ENCODE data around the gene GSC2.

Gene GSC2

GRCh38 chr22:19151329-19152191 is 1.5 kb upstream of the GSC2 start:
- no peak for DNase-seq

- DNase-seq = no peak
Observed at GRCh38 chr22:19150482-19151328, 613 bp upstream of the GSC2 start.

GRCh38 chr22:19149047-19149883 is 827 bp downstream of the GSC2 start:
- DNase-seq = no peak

GRCh38 chr22:19148417-19149046 is 1.6 kb downstream of the GSC2 start:
- no peak for DNase-seq

GRCh38 chr22:19147195-19147780 is 2.8 kb downstream of the GSC2 start:
- no peak for DNase-seq

- DNase-seq = no peak
Observed at GRCh38 chr22:19146215-19146968, 3.7 kb downstream of the GSC2 start.

GRCh38 chr22:19143967-19144400 is 6.1 kb downstream of the GSC2 start:
- no peak for DNase-seq

- no peak for DNase-seq
Observed at GRCh38 chr22:19143212-19143611, 6.9 kb downstream of the GSC2 start.

- no peak for DNase-seq
Observed at GRCh38 chr22:19142394-19142793, 7.7 kb downstream of the GSC2 start.

GRCh38 chr22:19139974-19140373 is 10.1 kb downstream of the GSC2 start:
- no peak for DNase-seq

GRCh38 chr22:19139001-19139356 is 11.1 kb downstream of the GSC2 start:
- no peak for DNase-seq

GRCh38 chr22:19138217-19139000 is 11.7 kb downstream of the GSC2 start:
- DNase-seq = no peak

GRCh38 chr22:19137384-19138216 is 12.5 kb downstream of the GSC2 start:
- DNase-seq = no peak

- no peak for DNase-seq
Observed at GRCh38 chr22:19136915-19137314, 13.2 kb downstream of the GSC2 start.

GRCh38 chr22:19134874-19135273 is 15.2 kb downstream of the GSC2 start:
- no peak for DNase-seq

- DNase-seq = no peak
Observed at GRCh38 chr22:19134176-19134831, 15.8 kb downstream of the GSC2 start.

GRCh38 chr22:19133561-19133960 is 16.5 kb downstream of the GSC2 start:
- DNase-seq = no peak

GRCh38 chr22:19132693-19133400 is 17.2 kb downstream of the GSC2 start:
- no peak for DNase-seq
